NCI-H187 treated with DMSO at 0.1 percent for 48 hours (cell line): ENCODE data around the gene TSC22D2.
A peak's percentile ranks its signal among the peaks of the same experiment; 100 is the strongest.

Source experiments
- DNase-seq: peaks from one replicate; lab custom pipeline; 2025; lab: John Stamatoyannopoulos, UW

Gene TSC22D2

GRCh38 chr3:150385296-150386242 lies 22.5 kb upstream of the TSC22D2 start:
- no peak for DNase-seq

GRCh38 chr3:150388498-150389418 lies 19.3 kb upstream of the TSC22D2 start:
- no peak for DNase-seq

DNA sequence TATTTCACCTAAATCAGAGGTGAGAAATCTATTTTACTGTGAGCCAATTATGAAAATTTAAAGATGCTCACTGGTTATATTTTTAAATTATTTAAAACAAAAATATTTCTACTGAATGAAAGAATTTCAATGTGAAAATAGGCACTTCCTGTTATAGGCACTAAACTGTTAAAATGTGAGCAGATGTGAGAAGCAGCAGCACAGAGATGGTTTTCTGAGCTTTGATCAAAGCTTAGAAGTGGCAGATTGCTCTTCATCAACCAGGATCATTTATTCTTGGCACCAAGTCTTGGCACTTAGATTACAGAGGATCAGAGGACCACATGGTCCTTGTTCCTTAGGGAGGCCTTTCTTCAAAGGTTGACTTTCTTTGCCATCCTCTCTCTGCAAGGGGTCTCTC lies 18.0 kb upstream of the TSC22D2 start:
- no peak for DNase-seq

DNA sequence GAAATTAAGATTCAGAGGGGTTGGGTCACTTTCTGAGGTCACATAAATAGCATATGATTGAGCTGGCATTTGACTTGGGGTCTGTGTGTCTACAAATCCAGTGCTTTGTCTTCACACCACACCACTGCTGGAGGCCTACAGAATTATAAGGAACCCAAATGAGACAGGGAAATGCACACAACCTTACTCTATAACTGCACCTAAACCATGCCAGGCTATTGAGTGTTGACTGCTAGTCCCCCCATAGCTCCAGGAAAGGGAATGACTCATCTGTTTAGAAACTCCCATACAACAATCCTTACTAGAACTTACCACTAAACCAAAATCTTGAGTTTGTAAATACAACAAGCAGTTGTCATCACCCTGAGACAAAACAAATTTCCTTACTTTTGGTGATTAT lies 16.9 kb upstream of the TSC22D2 start:
- no peak for DNase-seq

GRCh38 chr3:150393745-150394144 lies 14.4 kb upstream of the TSC22D2 start:
- no peak for DNase-seq

DNA sequence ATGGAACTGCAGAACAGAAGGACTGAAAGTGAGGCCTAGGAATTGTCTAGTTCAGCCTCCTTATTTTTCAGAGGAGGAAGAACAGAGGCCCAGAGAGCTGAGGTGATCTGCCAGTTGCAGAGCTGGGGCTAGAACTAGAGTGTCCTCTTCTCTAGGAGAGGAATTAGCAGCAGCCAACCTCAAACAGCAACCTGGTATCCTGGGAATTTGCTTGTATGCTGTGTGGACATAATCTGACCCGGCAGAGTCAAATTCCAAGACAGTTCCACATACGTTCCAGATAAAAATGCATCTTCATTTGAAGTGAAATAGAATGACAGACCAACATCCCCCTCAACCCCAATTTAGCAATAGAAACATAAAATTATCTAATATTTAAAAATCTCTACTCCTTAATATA lies 13.5 kb upstream of the TSC22D2 start:
- DNase-seq: no peak

- no peak for DNase-seq
These were observed 11.6 kb upstream of the TSC22D2 start for GRCh38 chr3:150396491-150396890.

DNA sequence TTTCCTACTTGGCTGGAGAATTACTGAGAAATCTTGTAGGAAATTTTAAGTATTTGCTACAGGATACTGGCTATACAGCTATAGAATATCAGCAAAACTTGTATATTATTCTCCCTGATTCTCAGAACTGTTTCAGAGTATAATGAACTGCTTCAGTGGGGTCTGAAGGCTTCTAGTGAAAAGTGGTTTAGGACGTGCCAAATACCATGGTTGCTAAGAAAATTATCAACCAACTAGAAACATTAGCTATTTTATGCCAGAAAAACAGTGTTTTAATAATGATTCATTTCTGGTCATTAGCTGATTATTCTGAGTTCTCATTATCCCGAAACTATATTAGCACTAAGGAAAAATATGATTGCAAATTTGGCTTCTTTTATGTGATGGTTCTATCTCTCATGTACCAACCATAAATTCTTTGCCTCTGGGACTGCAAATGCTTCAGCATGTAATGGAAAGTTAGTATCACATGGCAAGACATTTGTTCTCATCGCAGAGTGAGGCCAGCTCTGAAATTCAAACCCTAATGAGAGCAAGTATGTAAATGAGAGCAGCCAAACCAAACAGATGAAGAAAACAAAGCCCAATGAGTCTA lies 11.0 kb upstream of the TSC22D2 start:
- DNase-seq: no peak

DNA sequence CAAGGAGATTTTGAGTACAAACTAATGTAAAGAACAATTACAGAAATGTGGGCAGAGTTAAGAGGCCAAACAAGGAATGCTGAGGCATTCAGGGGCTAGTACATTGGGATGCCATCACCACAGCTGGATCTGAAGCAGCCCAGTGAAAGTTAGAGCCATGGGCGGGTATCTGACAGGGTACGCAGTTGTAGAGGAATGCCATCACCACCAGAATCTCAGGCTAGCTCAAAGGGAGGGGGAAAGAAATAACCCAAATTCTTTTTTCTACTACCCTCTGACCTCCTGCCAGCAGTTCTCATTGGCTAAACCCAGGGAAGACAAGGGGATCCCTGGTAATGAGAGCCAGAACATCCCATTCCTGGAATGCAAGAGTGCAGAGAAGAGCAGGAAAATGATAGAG lies 9.0 kb upstream of the TSC22D2 start:
- DNase-seq: no peak

- DNase-seq: no peak
These were observed 6.8 kb upstream of the TSC22D2 start for GRCh38 chr3:150401285-150401684.

- no peak for DNase-seq
These were observed 5.9 kb upstream of the TSC22D2 start for GRCh38 chr3:150402217-150402616.

DNA sequence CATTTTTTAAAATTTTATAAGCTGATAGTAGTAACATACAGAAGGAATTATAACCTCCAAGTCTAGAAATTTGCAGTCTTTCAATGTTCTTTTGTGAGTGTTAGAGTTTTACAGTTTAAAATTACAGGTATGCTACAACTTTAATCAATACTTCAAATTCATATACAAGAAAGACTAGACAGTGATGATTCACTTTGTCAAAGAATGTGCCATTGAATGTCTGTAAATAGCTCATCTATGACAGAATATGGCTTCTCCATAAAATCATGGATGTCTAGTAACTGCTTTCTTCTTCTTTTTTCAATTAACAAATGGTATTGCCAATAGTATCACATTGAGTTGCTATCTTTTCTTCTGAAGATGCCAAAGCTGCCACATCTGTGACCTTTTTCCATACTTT lies 4.1 kb upstream of the TSC22D2 start:
- DNase-seq: no peak

GRCh38 chr3:150407051-150407807 lies 869 bp upstream of the TSC22D2 start:
- no peak for DNase-seq

- peak; percentile 83 for DNase-seq
These were observed 284 bp upstream of the TSC22D2 start for GRCh38 chr3:150407808-150408220.

DNA sequence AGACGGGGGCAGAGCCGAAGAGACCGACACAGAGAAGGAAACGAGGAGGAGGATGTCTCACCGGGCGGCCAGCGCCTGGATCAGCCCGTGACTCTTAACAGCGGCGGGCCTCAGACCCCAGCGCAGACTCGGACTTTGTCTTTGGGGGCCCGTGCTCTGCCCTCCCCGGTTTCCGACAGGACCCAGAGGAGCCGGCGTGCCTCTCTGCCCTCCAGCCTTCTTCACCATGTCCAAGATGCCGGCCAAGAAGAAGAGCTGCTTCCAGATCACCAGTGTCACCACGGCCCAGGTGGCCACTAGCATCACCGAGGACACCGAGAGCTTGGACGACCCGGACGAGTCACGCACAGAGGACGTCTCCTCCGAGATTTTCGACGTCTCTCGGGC lies 1.0 kb downstream of the TSC22D2 start:
- DNase-seq: no peak

DNA sequence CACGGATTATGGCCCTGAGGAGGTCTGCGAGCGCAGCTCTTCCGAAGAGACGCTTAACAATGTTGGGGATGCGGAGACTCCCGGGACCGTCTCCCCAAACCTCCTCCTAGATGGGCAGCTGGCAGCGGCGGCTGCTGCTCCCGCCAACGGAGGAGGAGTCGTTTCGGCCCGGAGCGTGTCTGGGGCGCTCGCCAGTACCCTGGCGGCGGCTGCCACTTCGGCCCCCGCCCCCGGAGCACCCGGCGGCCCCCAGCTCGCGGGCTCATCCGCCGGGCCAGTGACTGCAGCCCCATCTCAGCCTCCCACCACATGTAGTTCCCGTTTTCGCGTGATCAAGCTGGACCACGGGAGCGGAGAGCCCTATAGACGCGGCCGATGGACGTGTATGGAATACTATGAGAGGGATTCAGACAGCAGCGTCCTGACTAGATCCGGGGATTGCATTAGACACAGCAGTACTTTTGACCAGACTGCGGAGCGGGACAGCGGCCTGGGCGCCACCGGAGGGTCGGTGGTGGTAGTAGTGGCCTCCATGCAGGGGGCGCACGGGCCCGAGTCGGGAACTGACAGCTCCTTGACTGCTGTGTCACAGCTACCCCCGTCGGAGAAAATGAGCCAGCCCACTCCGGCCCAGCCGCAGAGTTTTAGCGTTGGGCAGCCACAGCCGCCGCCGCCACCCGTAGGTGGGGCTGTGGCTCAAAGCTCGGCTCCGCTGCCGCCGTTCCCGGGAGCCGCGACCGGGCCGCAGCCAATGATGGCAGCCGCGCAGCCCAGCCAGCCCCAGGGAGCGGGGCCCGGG lies 1.6 kb downstream of the TSC22D2 start:
- DNase-seq: no peak

DNA sequence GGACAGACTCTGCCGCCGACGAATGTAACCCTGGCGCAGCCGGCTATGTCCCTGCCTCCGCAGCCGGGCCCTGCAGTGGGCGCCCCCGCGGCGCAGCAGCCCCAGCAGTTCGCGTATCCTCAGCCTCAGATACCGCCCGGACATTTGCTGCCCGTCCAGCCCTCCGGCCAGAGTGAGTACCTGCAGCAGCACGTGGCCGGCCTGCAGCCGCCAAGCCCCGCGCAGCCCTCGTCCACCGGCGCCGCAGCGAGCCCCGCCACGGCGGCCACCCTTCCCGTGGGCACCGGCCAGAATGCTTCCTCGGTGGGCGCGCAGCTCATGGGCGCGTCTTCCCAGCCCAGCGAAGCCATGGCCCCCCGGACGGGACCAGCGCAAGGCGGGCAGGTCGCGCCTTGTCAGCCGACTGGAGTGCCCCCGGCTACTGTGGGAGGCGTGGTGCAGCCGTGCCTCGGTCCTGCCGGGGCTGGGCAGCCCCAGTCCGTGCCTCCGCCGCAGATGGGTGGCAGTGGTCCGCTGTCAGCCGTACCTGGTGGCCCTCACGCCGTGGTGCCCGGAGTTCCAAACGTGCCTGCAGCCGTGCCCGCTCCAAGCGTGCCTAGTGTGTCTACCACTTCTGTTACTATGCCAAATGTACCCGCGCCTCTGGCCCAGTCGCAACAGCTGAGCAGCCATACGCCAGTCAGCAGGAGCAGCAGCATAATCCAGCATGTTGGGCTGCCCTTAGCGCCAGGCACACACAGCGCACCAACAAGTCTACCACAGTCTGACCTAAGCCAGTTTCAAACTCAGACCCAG lies 2.4 kb downstream of the TSC22D2 start:
- no peak for DNase-seq

DNA sequence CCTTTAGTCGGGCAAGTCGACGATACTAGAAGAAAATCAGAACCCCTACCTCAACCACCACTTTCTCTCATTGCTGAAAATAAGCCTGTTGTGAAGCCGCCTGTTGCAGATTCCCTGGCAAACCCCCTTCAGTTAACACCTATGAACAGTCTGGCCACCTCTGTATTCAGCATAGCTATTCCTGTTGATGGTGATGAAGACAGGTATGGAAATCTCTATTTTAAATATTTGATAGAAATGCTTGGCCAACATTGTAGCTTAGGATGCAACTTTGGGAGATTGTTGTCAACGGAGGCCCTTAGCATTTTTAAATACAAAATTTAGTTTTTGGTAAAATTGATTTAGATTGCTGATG lies 3.0 kb downstream of the TSC22D2 start:
- no peak for DNase-seq

- DNase-seq: no peak
These were observed 3.4 kb downstream of the TSC22D2 start for GRCh38 chr3:150411546-150411945.

DNA sequence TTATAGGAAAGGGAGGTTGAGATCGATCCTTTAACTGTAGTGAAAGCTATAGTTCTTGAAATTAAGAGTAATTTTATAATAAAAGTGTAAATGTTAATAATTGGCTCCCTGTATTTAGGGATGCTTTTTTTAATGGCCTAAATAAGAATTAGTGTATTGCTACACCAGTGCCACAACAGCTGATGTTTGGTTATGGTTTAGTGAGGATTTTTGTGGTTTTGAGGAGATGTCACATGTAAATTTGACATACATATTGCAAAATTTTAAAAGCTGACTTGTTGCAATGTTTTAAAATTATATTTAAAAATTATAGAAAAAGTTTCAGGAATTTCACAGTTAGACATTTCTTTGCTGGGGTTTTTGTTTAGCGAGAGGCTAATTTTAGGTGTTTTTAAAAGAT lies 3.9 kb downstream of the TSC22D2 start:
- DNase-seq: no peak
